Activated CD4-positive, CD25-positive, alpha-beta regulatory T cell treated with anti-CD3 and anti-CD28 coated beads, Interleukin-2, amount 50 U/mL, for 16 hours (primary cell): ENCODE results near the gene CHRD.

Source experiments
- DNase-seq: peaks from one replicate; pipeline ENCODE4 v3.0.0-alpha.2; 2020; ENCODE audit warnings: low read depth, low spot score

The CHRD gene

GRCh38 chr3:184346480-184347190 lies 33.2 kb upstream of the CHRD start:
- no peak for DNase-seq

- no peak for DNase-seq
Measured at GRCh38 chr3:184347321-184348056, 32.4 kb upstream of the CHRD start.

- DNase-seq = no peak
Measured at GRCh38 chr3:184348057-184348382, 31.8 kb upstream of the CHRD start.

DNA sequence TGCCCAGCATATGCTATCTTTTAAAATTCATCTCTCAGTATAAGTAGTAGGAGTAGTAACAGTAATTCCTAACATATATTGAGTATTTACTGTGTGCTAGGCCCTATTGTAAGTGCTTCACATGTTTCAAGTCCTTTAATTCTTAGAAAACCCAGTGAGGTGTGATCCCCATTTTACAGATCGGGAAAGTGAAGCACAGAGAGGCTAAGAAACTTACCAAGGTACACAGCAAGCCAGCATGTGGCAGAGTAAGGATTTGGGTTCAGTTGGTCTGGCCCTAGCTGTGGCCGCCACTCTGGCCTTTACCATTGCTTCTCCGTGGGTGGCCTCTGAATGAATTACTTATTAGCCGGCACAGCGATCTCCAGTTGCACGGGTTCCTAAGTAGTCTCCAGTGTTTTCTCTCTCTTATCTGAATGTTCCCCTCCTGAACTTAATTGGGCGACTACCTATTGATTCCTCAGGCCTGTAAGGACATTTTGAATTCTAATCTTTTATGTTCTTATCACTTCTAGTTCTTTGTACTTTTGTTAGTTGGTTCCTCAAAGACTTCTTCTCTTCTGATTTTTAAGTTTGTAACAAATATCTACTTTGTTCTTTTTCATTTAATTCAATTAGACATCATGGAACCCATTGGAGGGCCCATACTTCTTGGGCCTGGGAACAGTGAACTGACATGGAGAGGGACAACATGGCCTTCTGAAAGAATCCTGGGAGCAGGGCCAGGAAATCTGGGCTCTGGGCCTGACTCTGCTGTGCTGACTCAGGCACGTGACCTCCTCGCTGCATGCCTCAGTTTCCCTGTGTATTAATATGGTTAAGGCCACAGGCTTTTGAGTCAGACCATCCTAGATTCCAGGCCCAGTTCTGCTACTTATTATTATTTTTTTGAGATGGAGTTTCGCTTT lies 30.0 kb upstream of the CHRD start:
- no peak for DNase-seq

- no peak for DNase-seq
Measured at GRCh38 chr3:184350618-184351017, 29.2 kb upstream of the CHRD start.

- no peak for DNase-seq
Measured at GRCh38 chr3:184351511-184352148, 28.2 kb upstream of the CHRD start.

DNA sequence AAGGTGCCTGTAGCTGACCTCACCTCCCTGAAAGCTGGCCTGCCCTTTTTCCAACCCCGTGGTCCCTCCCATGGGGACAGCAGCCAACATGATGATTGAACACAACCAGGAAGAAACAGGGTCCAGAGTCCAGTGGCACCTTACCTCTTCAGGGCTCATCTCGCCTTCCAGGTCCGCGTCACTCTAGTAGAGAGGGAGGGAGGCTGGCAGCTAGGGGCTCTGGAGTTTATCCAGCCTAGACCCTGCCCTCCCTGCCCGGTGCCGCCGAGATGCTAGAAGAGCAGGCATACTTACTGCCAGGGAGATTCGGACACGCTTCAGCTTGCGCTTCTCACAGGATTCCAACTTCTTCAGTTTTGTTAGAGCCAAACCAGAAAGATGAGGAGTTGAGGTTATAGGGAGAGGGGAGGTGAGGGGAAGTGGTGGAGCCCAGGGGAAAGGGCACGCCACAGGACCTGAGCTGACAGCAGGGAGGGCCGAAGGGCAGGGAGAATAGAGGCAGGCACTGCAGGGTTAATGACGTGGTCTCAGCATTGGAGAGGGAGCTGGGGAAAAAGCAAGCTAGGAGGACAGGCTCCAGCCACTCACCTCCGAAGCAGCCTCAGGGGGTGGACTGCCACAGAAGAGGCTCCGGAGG lies 27.6 kb upstream of the CHRD start:
- DNase-seq = no peak

GRCh38 chr3:184352897-184353545 lies 26.8 kb upstream of the CHRD start:
- DNase-seq = no peak

DNA sequence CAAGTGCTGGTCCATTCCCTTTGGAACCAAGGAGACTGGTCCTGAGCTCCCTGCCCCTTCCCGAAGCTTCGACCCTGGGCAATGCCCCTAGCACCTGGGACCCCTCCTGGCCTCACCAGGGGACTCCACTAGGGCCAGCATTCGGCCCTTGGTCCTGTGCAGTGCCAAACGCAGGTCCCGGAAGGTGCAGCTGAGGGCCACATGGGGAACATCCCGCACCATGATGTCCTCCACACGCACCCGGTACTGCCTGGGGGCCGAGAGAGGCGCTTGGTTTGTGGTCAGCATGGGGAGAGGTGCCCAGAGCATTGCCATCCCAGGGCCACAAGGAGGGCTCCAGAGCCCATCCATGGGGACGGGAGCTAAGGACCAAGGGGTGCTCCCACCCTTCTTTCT lies 26.3 kb upstream of the CHRD start:
- no peak for DNase-seq

DNA sequence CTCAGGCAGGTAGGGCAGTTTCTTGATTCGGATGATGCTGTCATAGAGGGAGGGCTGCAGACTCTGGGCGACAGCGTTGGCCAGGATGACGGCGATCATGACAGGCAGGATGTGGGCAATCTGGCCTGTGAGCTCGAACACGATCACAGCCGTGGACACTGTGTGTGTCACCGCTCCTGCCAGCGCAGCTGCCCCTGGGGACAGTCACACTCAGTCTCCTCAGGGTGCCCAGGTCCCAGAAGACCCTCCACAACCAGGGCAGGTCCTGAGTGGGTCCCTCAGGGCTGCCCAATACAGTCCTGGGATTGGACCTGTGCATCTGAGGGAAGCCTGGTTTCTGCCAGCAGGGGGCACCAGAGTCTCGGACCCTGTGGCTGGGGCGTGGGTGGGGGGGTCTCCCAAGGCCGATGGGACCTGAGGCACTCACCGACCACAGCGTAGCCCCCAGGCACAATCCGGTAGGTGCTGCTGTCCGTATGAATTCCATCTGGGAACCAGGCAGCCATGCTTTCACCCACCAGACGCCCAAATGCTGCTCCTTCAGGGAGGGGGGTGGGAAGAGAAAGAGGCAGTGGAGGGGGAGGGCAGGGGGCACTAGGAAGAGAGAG lies 25.6 kb upstream of the CHRD start:
- DNase-seq = no peak

- no peak for DNase-seq
Measured at GRCh38 chr3:184354754-184355153, 25.1 kb upstream of the CHRD start.

- DNase-seq = no peak
Measured at GRCh38 chr3:184355261-184356040, 24.4 kb upstream of the CHRD start.

- no peak for DNase-seq
Measured at GRCh38 chr3:184357248-184358123, 22.4 kb upstream of the CHRD start.

DNA sequence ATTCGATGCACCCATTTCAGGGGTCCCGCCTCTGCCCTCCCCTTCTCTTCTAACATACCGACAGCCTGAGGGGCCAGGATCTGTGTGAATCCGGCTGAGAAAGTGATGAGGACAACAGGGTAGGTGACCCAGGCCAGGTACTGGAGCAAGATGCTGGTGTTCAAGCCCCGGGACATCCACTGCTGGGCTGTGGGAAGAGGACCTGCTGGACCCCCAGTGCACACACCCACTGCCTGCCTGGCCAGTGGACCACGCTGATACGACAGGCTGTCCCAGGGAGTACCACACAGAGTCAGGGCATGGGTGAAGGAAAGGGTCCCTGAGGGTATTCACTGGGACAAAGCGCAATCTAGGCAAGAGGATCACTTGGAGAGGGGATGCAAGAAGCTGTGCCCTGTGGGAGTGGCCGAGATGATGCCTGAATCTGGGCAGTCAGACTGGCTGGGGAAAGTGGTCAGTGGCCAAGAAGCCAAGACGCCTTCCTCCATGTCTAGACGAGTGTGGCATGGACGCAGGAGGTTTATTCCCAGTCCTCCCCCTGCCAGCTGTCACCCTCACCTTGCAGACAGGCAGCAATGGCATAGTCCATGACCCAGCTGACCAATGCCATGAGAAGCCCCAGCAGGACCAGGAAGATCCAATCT lies 21.6 kb upstream of the CHRD start:
- DNase-seq = no peak

DNA sequence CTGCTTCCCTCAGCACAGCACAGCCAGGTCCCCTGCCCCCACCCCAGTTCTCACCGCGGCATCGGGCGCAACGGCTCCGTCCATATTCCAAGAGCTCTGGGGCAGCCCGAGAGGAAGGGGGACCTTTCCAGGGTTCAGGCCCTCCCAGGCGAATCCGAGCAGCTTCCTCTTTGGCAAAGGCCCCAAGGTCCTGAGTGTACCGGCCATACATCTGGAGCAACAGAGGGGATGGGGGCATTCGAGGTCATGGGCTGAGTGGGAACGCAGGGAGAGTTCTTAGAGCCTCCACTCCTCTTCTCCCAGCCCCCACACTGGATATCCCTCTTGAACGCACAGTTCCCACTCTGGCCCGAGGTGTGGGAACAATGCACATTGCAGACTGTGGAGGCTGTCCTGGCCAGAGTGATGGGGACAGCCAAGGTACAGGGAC lies 20.9 kb upstream of the CHRD start:
- no peak for DNase-seq

- no peak for DNase-seq
Measured at GRCh38 chr3:184359610-184360009, 20.2 kb upstream of the CHRD start.

GRCh38 chr3:184360070-184360928 lies 19.6 kb upstream of the CHRD start:
- no peak for DNase-seq
